Natural killer cell treated with Interleukin-12 subunit alpha and Interleukin-12 subunit beta and Interleukin-15 and Interleukin-18, amount 100 ng/mL, for 72 hours (primary cell): ENCODE results near the gene PPP2R2C. TPM values are rescaled to one million over a fixed set of nuclear protein-coding genes. Genes with fewer than 3 reads are reported as not detected.
A peak's percentile ranks its signal among the peaks of the same experiment; 100 is the strongest.

Experiments used
- ATAC-seq, 2 donors: fragments of 150-1000 bp; cut with Tn5 transposase in 1 of 2; sonication (Bioruptor Pico), chemical (Tn5 transposase) in 1 of 2; 2 replicates each; pipeline ENCODE4 v1.10.0; 2021
- DNase-seq: peaks from one replicate; pipeline ENCODE4 v3.0.0; 2022; ENCODE audit warnings: low spot score
- H3K27ac Mint-ChIP-seq, 2 donors: 1 replicate in 1 of 2; 2 replicates in 1 of 2; pipeline ENCODE4 v1.8.0; 2022; ENCODE audit warnings: mixed read lengths in 2 of 2, mild to moderate bottlenecking in 1 of 2, moderate library complexity in 1 of 2
- H3K27me3 Mint-ChIP-seq, 2 donors: 1 replicate in 1 of 2; 2 replicates in 1 of 2; pipeline ENCODE4 v1.8.0; 2022; ENCODE audit warnings: mixed read lengths in 2 of 2
- H3K36me3 Mint-ChIP-seq: one replicate; pipeline ENCODE4 v1.8.0; 2022; ENCODE audit warnings: mixed read lengths
- H3K4me1 Mint-ChIP-seq, 2 donors: 1 replicate in 1 of 2; 2 replicates in 1 of 2; pipeline ENCODE4 v1.8.0; 2022; ENCODE audit warnings: low read depth in 2 of 2, mixed read lengths in 2 of 2, mild to moderate bottlenecking in 1 of 2
- H3K4me3 Mint-ChIP-seq: one replicate; pipeline ENCODE4 v1.8.0; 2022; ENCODE audit warnings: mixed read lengths
- H3K9me3 Mint-ChIP-seq: 2 replicates; pipeline ENCODE4 v1.8.0; 2022; ENCODE audit warnings: mixed read lengths
- total RNA-seq, 2 donors: library from RNA; stranded (reverse); gene quantifications; one replicate each; pipeline ENCODE4 v1.2.3, GENCODE V29; 2022

The PPP2R2C gene
- total RNA-seq, 2 donors from 2014 or later: not detected

- Mint-ChIP-seq H3K27me3 (peaks cover 30 to 53% of the 10 kb centered on the region in 2 donors), H3K27ac (no peak overlapping the region), H3K9me3 (peaks cover 6% of the 10 kb centered on the region), H3K4me3 (no peak overlapping the region), H3K4me1 (no peaks in the 10 kb centered on the region), H3K36me3 (peaks cover 12% of the 10 kb centered on the region)
- no peak for DNase-seq
- ATAC-seq: no peak
Measured at GRCh38 chr4:6487466-6487865, 15.1 kb upstream of the PPP2R2C start.

- no peaks in the 10 kb centered on the region for H3K36me3 Mint-ChIP-seq
- H3K4me1 Mint-ChIP-seq: peaks cover 0 to 4% of the 10 kb centered on the region in 2 donors
- H3K27me3 Mint-ChIP-seq: peaks cover 27 to 53% of the 10 kb centered on the region in 2 donors
- ATAC-seq (no peak), DNase-seq (no peak)
- no peaks in the 10 kb centered on the region for H3K9me3 Mint-ChIP-seq
- no peak overlapping the region for H3K27ac Mint-ChIP-seq
- H3K4me3 Mint-ChIP-seq: no peak overlapping the region
Measured at GRCh38 chr4:6480534-6481088, 8.2 kb upstream of the PPP2R2C start.

- Mint-ChIP-seq H3K4me1 (peaks cover 0 to 4% of the 10 kb centered on the region in 2 donors), H3K4me3 (no peak overlapping the region), H3K27me3 (peaks cover 34 to 57% of the 10 kb centered on the region in 2 donors), H3K36me3 (no peaks in the 10 kb centered on the region), H3K27ac (no peak overlapping the region), H3K9me3 (no peaks in the 10 kb centered on the region)
- ATAC-seq: peak in 1 of 2 donors; percentile 45
- DNase-seq: no peak
Measured at GRCh38 chr4:6478546-6479220, 6.3 kb upstream of the PPP2R2C start.

- H3K4me3 Mint-ChIP-seq: no peak overlapping the region
- ATAC-seq: no peak
- no peak for DNase-seq
- no peaks in the 10 kb centered on the region for H3K36me3 Mint-ChIP-seq
- no peak overlapping the region for H3K27ac Mint-ChIP-seq
- H3K27me3 Mint-ChIP-seq: peaks cover 43 to 60% of the 10 kb centered on the region in 2 donors
- H3K4me1 Mint-ChIP-seq: peaks cover 0 to 4% of the 10 kb centered on the region in 2 donors
- H3K9me3 Mint-ChIP-seq: no peaks in the 10 kb centered on the region
Measured at GRCh38 chr4:6476893-6477292, 4.5 kb upstream of the PPP2R2C start.

GRCh38 chr4:6475492-6476020, 3.1 kb upstream of the PPP2R2C start:
- Mint-ChIP-seq H3K36me3 (no peaks in the 10 kb centered on the region), H3K9me3 (no peaks in the 10 kb centered on the region), H3K4me3 (no peak overlapping the region), H3K27me3 (peaks cover 38 to 51% of the 10 kb centered on the region in 2 donors), H3K27ac (no peak overlapping the region), H3K4me1 (peaks cover 0 to 4% of the 10 kb centered on the region in 2 donors)
- ATAC-seq (no peak), DNase-seq (no peak)

GRCh38 chr4:6474705-6475457, 2.5 kb upstream of the PPP2R2C start:
- no peaks in the 10 kb centered on the region for H3K36me3 Mint-ChIP-seq

GRCh38 chr4:6474053-6474568, 1.7 kb upstream of the PPP2R2C start:
- Mint-ChIP-seq H3K36me3 (no peaks in the 10 kb centered on the region), H3K27ac (no peak overlapping the region), H3K27me3 (peaks cover 42 to 53% of the 10 kb centered on the region in 2 donors), H3K9me3 (no peaks in the 10 kb centered on the region), H3K4me1 (peaks cover 0 to 4% of the 10 kb centered on the region in 2 donors), H3K4me3 (no peak overlapping the region)
- no peak for DNase-seq
- ATAC-seq: peak in 1 of 2 donors; percentile 7

More at GRCh38 chr4:6474705-6475457, 2.5 kb upstream of the PPP2R2C start:
- Mint-ChIP-seq H3K4me3 (no peak overlapping the region), H3K4me1 (peaks cover 0 to 4% of the 10 kb centered on the region in 2 donors), H3K27ac (no peak overlapping the region), H3K9me3 (no peaks in the 10 kb centered on the region), H3K27me3 (peaks cover 39 to 48% of the 10 kb centered on the region in 2 donors)
- DNase-seq (no peak), ATAC-seq (no peak)

GRCh38 chr4:6473264-6474052, 1.0 kb upstream of the PPP2R2C start:
- H3K9me3 Mint-ChIP-seq: no peaks in the 10 kb centered on the region
- peaks cover 49 to 59% of the 10 kb centered on the region in 2 donors for H3K27me3 Mint-ChIP-seq
- ATAC-seq: no peak
- H3K27ac Mint-ChIP-seq: no peak overlapping the region
- H3K4me1 Mint-ChIP-seq: peaks cover 0 to 4% of the 10 kb centered on the region in 2 donors
- no peak for DNase-seq
- no peaks in the 10 kb centered on the region for H3K36me3 Mint-ChIP-seq
- no peak overlapping the region for H3K4me3 Mint-ChIP-seq

GRCh38 chr4:6472008-6472386, 417 bp downstream of the PPP2R2C start:
- Mint-ChIP-seq H3K4me3 (no peak overlapping the region), H3K4me1 (no peaks in the 10 kb centered on the region), H3K36me3 (no peaks in the 10 kb centered on the region), H3K27ac (no peak overlapping the region), H3K9me3 (no peaks in the 10 kb centered on the region), H3K27me3 (peaks cover 49 to 52% of the 10 kb centered on the region in 2 donors)
- DNase-seq (no peak), ATAC-seq (no peak)

- Mint-ChIP-seq H3K36me3 (no peaks in the 10 kb centered on the region), H3K4me3 (no peak overlapping the region), H3K27ac (no peak overlapping the region), H3K9me3 (no peaks in the 10 kb centered on the region), H3K27me3 (peaks cover 48 to 51% of the 10 kb centered on the region in 2 donors), H3K4me1 (no peaks in the 10 kb centered on the region)
- no peak for ATAC-seq
- no peak for DNase-seq
Measured at GRCh38 chr4:6471307-6472007, 957 bp downstream of the PPP2R2C start.

GRCh38 chr4:6470502-6471306, 1.7 kb downstream of the PPP2R2C start:
- DNase-seq (no peak), ATAC-seq (peak; percentile 49 to 51)
- Mint-ChIP-seq H3K36me3 (no peaks in the 10 kb centered on the region), H3K4me3 (peak overlapping the region; percentile 32), H3K27me3 (peaks cover 43% of the 10 kb centered on the region in 2 donors), H3K27ac (no peak overlapping the region), H3K9me3 (no peaks in the 10 kb centered on the region), H3K4me1 (no peaks in the 10 kb centered on the region)

GRCh38 chr4:6469898-6470501, 2.4 kb downstream of the PPP2R2C start:
- H3K27me3 Mint-ChIP-seq: peaks cover 36 to 39% of the 10 kb centered on the region in 2 donors
- H3K27ac Mint-ChIP-seq: no peak overlapping the region
- H3K36me3 Mint-ChIP-seq: no peaks in the 10 kb centered on the region
- DNase-seq (no peak), ATAC-seq (no peak)
- H3K4me1 Mint-ChIP-seq: no peaks in the 10 kb centered on the region
- peak overlapping the region; percentile 32 for H3K4me3 Mint-ChIP-seq
- H3K9me3 Mint-ChIP-seq: no peaks in the 10 kb centered on the region
